DND-41 (cell line): ENCODE data around the gene ADAP2.

Experiments used
- ATAC-seq: fragments of 200-7000 bp; cut with Tn5 transposase; 3 replicates; pipeline ENCODE4 v1.9.1; 2021; ENCODE audit warnings: low read depth; ENCODE audit not compliant: insufficient read depth
- DNase-seq: peaks from one replicate; pipeline ENCODE4 v3.0.0-alpha.2; 2020
- H2AFZ ChIP-seq: 2 replicates; pipeline ENCODE4 v1.6.0; 2012; ENCODE audit warnings: low read depth, low read length
- H3K27ac ChIP-seq: 2 replicates; pipeline ENCODE4 v1.5.1; 2012; ENCODE audit warnings: low read length, inconsistent platforms
- H3K27me3 ChIP-seq: fragments of 200-600 bp; sonication (generic); 2 replicates; pipeline ENCODE4 v1.6.0; 2012; ENCODE audit warnings: low read length, mild to moderate bottlenecking, inconsistent platforms; ENCODE audit not compliant: insufficient read depth, poor library complexity
- H3K36me3 ChIP-seq: 2 replicates; pipeline ENCODE4 v1.5.1; 2012; ENCODE audit warnings: low read length, inconsistent platforms; ENCODE audit not compliant: insufficient read depth
- H3K4me1 ChIP-seq: 2 replicates; pipeline ENCODE4 v1.5.1; 2012; ENCODE audit warnings: mild to moderate bottlenecking, low read length; ENCODE audit not compliant: insufficient read depth
- H3K4me2 ChIP-seq: 2 replicates; pipeline ENCODE4 v1.6.0; 2012; ENCODE audit warnings: mild to moderate bottlenecking, moderate library complexity, low read length, inconsistent platforms; ENCODE audit not compliant: insufficient read depth
- H3K4me3 ChIP-seq, 2 experiments: fragments of 200-600 bp in 1 of 2; shearing (Covaris generic) in 1 of 2; 2 replicates each; pipeline ENCODE4 v1.5.1; 2012 to 2016; ENCODE audit warnings: inconsistent platforms in 2 of 2, low read length in 2 of 2, mild to moderate bottlenecking in 2 of 2, low read depth in 1 of 2, moderate library complexity in 1 of 2
- H3K79me2 ChIP-seq: 2 replicates; pipeline ENCODE4 v1.6.0; 2012; ENCODE audit warnings: low read length, inconsistent platforms; ENCODE audit not compliant: insufficient read depth
- H3K9ac ChIP-seq: 2 replicates; pipeline ENCODE4 v1.6.0; 2012; ENCODE audit warnings: low read depth, mild to moderate bottlenecking, inconsistent platforms, low read length, moderate library complexity
- H3K9me3 ChIP-seq: 2 replicates; pipeline ENCODE4 v1.5.1; 2012; ENCODE audit warnings: low read length, moderate library complexity, mild to moderate bottlenecking, inconsistent platforms; ENCODE audit not compliant: insufficient read depth, severe bottlenecking
- H4K20me1 ChIP-seq: 2 replicates; pipeline ENCODE4 v1.6.0; 2012; ENCODE audit warnings: low read length; ENCODE audit not compliant: insufficient read depth
- EZH2 ChIP-seq: IDR thresholded peaks from 3 replicates; pipeline ENCODE4 v1.6.1; 2012; ENCODE audit warnings: borderline replicate concordance, low read depth, mild to moderate bottlenecking, moderate library complexity, low read length, inconsistent platforms; ENCODE audit not compliant: severe bottlenecking
- TF ChIP-seq, protein P1 (sequence below): IDR thresholded peaks from 2 replicates; pipeline ENCODE4 v1.5.1; 2012; ENCODE audit warnings: borderline replicate concordance, low read length, moderate library complexity, mild to moderate bottlenecking; ENCODE audit not compliant: poor library complexity, severe bottlenecking; ENCODE audit errors: extremely low read depth

Gene ADAP2

DNA sequence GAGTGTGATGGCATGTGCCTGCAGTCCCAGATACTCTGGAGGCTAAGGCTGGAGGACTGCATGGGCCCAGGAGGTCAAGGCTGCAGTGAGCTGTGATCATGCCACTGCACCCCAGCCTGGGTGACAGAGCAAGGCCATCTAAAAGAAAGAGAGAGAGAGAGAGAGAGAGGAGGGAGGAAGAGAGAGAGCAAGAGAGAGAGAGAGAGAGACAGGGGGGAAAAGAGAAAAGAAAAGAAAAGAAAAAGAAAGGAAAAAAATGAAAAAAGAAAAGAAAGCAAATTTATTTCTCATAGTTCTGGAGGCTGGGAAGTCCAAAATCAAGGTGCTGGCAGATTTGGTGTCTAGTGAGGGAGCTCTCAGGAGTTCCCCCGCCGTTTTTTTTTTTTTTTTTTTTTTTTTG is 82.4 kb downstream of the ADAP2 start:
- ATAC-seq: no peak
- Histone ChIP-seq H3K4me3 (no peak overlapping the region), H3K27ac (no peak overlapping the region), H3K27me3 (no peaks in the 10 kb centered on the region), H3K79me2 (no peaks in the 10 kb centered on the region), H2AFZ (no peak overlapping the region), H3K36me3 (peaks cover 5% of the 10 kb centered on the region), H3K4me1 (no peaks in the 10 kb centered on the region), H3K9me3 (no peaks in the 10 kb centered on the region), H4K20me1 (no peaks in the 10 kb centered on the region), H3K9ac (no peak overlapping the region), H3K4me2 (no peak overlapping the region)
- DNase-seq: no peak
- TF ChIP-seq EZH2: no peak
- TF ChIP-seq, protein P1, sequence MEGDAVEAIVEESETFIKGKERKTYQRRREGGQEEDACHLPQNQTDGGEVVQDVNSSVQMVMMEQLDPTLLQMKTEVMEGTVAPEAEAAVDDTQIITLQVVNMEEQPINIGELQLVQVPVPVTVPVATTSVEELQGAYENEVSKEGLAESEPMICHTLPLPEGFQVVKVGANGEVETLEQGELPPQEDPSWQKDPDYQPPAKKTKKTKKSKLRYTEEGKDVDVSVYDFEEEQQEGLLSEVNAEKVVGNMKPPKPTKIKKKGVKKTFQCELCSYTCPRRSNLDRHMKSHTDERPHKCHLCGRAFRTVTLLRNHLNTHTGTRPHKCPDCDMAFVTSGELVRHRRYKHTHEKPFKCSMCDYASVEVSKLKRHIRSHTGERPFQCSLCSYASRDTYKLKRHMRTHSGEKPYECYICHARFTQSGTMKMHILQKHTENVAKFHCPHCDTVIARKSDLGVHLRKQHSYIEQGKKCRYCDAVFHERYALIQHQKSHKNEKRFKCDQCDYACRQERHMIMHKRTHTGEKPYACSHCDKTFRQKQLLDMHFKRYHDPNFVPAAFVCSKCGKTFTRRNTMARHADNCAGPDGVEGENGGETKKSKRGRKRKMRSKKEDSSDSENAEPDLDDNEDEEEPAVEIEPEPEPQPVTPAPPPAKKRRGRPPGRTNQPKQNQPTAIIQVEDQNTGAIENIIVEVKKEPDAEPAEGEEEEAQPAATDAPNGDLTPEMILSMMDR: no peak

DNA sequence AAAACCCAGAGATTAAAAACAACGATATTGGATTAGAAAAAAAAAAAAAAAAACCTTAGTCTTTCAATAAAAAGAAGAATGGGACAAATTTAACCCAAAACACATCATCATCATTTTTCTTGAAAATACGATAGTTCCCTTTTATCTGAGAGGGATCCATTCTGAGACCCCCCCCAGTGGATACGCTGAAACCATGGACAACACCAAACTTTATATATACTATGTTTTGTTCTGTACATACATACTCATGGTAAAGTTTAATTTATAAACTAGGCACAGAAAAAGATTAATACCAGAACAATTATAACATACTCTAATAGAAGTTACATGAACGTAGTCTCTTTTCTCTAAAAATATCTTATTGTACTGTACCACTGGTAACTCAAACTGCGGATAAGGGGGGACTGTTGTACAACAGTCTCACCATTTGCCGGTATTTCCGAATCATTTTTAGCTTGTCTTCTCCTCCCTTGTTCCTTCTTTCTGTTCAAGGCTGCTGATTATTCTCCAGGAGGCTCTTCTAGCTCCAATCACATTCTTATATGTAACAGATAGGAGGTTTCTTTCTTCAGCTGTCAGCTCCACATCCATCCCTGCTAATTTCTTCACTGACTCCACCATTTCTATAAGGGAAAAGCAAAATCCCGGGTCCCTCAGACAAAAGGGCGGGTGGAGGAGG is 86.1 kb downstream of the ADAP2 start:
- Histone ChIP-seq H3K27me3 (no peaks in the 10 kb centered on the region), H3K4me3 (no peak overlapping the region), H3K4me1 (no peaks in the 10 kb centered on the region), H3K4me2 (no peak overlapping the region), H3K79me2 (no peaks in the 10 kb centered on the region), H3K36me3 (no peaks in the 10 kb centered on the region), H3K9me3 (no peaks in the 10 kb centered on the region), H4K20me1 (no peaks in the 10 kb centered on the region), H3K27ac (no peak overlapping the region), H3K9ac (no peak overlapping the region), H2AFZ (no peak overlapping the region)
- no peak for TF ChIP-seq EZH2
- TF ChIP-seq, protein P1: no peak
- no peak for DNase-seq
- no peak for ATAC-seq

DNA sequence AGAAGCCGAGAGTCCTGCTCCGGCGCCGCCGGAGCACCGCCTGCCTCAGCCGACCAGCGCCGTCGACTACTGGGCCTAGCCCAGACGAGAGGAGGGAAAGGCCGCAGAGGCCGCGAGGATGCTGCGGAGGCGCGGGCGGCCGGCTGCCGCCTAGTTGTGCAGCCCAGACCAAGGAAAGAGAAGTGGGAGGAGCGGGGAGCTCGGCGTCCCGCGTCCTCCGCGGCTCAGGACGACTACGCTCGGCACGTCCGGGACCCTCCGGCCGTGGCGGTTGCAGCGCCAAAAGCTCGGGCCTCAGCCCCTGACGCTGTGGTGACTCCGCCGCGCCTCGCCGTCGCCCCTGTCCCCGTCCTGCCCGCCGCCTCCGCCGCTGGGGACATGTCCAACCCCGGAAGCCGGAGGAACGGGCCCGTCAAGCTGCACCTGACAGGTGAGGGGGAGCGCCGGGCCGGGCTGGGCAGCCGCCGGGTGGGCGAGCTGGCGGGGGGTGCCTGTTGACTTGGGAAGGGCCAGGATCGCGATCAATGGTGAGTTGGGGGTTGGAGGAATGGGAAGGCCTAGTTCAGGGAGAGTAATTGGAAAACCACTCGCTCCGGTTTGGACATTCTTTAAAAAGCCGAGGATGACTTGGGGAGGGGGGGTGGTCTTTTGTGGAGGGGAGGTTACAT is 86.8 kb downstream of the ADAP2 start:
- H3K4me3 ChIP-seq: no peak overlapping the region
- no peak overlapping the region for H3K9ac ChIP-seq
- H3K27me3 ChIP-seq: no peaks in the 10 kb centered on the region
- H3K9me3 ChIP-seq: no peaks in the 10 kb centered on the region
- no peaks in the 10 kb centered on the region for H3K79me2 ChIP-seq
- no peak overlapping the region for H3K4me2 ChIP-seq
- H3K4me1 ChIP-seq: no peaks in the 10 kb centered on the region
- TF ChIP-seq, protein P1: no peak
- TF ChIP-seq EZH2: no peak
- H2AFZ ChIP-seq: no peak overlapping the region
- no peaks in the 10 kb centered on the region for H4K20me1 ChIP-seq
- no peaks in the 10 kb centered on the region for H3K36me3 ChIP-seq
- no peak for ATAC-seq
- no peak for DNase-seq
- no peak overlapping the region for H3K27ac ChIP-seq
